Hematopoietic multipotent progenitor cell treated with erythropoietin and hydrocortisone succinate and interleukin-3 and kit ligand, for 8 days (in vitro differentiated cells): Measurements from ENCODE around the gene KLHL15.
"Not testable (repeated sequence)": the region's sequence is repeated elsewhere in the genome, so short reads cannot be mapped to it uniquely, and the experiment has no call there.

Source experiments
- DNase-seq: peaks from one replicate; pipeline ENCODE4 v3.0.0-alpha.2; 2015

The KLHL15 gene

GRCh38 chrX:24014388-24015018 lies 12.5 kb downstream of the KLHL15 start:
- DNase-seq: no peak

- DNase-seq: no peak
These were observed 14.7 kb downstream of the KLHL15 start for GRCh38 chrX:24012266-24012665.

- DNase-seq: no peak
These were observed 21.1 kb downstream of the KLHL15 start for GRCh38 chrX:24005867-24006266.

- DNase-seq: no peak
These were observed 22.0 kb downstream of the KLHL15 start for GRCh38 chrX:24005028-24005427.

GRCh38 chrX:24002792-24003191 lies 24.2 kb downstream of the KLHL15 start:
- no peak for DNase-seq

- no peak for DNase-seq
These were observed 24.8 kb downstream of the KLHL15 start for GRCh38 chrX:24002167-24002566.

GRCh38 chrX:23999671-24000070 lies 27.3 kb downstream of the KLHL15 start:
- DNase-seq: no peak

- DNase-seq: no peak
These were observed 33.9 kb downstream of the KLHL15 start for GRCh38 chrX:23993012-23993633.

GRCh38 chrX:23992431-23992830 lies 34.6 kb downstream of the KLHL15 start:
- DNase-seq: no peak

- no peak for DNase-seq
These were observed 36.5 kb downstream of the KLHL15 start for GRCh38 chrX:23990455-23990854.

GRCh38 chrX:23989689-23990088 lies 37.3 kb downstream of the KLHL15 start:
- no peak for DNase-seq

GRCh38 chrX:23982891-23983290 lies 44.1 kb downstream of the KLHL15 start:
- DNase-seq: no peak

- DNase-seq: no peak
These were observed 45.3 kb downstream of the KLHL15 start for GRCh38 chrX:23981711-23982110.

GRCh38 chrX:23981222-23981621 lies 45.8 kb downstream of the KLHL15 start:
- no peak for DNase-seq

- DNase-seq: no peak
These were observed 47.0 kb downstream of the KLHL15 start for GRCh38 chrX:23980011-23980441.

GRCh38 chrX:23978491-23978890 lies 48.5 kb downstream of the KLHL15 start:
- no peak for DNase-seq

- DNase-seq: not testable (repeated sequence)
These were observed 61.4 kb downstream of the KLHL15 start for GRCh38 chrX:23965630-23966029.

GRCh38 chrX:23964191-23964590 lies 62.8 kb downstream of the KLHL15 start:
- no peak for DNase-seq

GRCh38 chrX:23959781-23960180 lies 67.2 kb downstream of the KLHL15 start:
- no peak for DNase-seq

- DNase-seq: no peak
These were observed 72.6 kb downstream of the KLHL15 start for GRCh38 chrX:23954396-23954795.

- DNase-seq: peak; percentile 38
These were observed 73.1 kb downstream of the KLHL15 start for GRCh38 chrX:23953908-23954269.

- peak; percentile 56 for DNase-seq
These were observed 73.7 kb downstream of the KLHL15 start for GRCh38 chrX:23952984-23953907.

- DNase-seq: no peak
These were observed 74.6 kb downstream of the KLHL15 start for GRCh38 chrX:23952391-23952790.

- no peak for DNase-seq
These were observed 81.8 kb downstream of the KLHL15 start for GRCh38 chrX:23945206-23945605.
